Epithelial cell of proximal tubule (primary cell): ENCODE results near the gene DIP2B. TPM values are rescaled to one million over a fixed set of nuclear protein-coding genes. Genes with fewer than 3 reads are reported as not detected.
"Not testable (repeated sequence)": the region's sequence is repeated elsewhere in the genome, so short reads cannot be mapped to it uniquely, and the experiment has no call there.

Experiments
- DNase-seq: peaks from one replicate; pipeline ENCODE4 v3.0.0-alpha.2; 2011; ENCODE audit warnings: low read depth
- H3K4me3 ChIP-seq: 2 replicates; pipeline ENCODE4 v1.5.1; 2011; ENCODE audit warnings: low read depth, mild to moderate bottlenecking, low read length
- total RNA-seq: library from RNA; depleted of rRNA; stranded (reverse); fragments of >200 nt; gene quantifications from 2 replicates; pipeline ENCODE4 v1.2.3, GENCODE V29; 2015
- TF ChIP-seq, protein P1 (sequence below): conservative IDR thresholded peaks from 2 replicates; pipeline ENCODE4 v1.5.1; 2012; ENCODE audit warnings: low read depth, mild to moderate bottlenecking, low read length

The DIP2B gene
- total RNA-seq, 1 donor from 2014 or later = 21.6 TPM

DNA sequence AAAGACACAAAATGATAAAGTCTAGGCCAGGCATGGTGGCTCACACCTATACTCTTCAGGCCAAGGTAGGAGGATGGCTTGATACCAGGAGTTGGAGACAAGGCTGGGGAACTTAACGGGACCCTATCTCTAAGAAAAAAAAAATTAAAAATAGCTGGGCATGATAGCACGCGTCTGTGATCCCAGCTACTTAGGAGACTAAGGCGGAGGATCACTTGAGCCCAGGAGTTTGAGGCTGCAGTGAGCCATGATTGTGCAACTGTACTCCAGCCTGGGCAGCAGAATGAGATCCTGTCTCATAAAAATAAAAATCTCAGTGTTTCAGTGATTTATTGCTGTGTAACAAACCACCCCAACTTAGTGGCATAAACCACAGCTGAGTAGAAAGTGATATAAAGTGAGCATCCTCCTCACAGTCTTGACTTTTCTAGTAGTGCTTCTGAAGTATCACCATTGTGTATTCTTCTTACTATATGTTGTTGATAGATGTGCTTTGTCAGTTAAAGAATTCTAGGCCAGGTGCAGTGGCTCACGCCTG is 248.5 kb downstream of the DIP2B start:
- TF ChIP-seq, protein P1, sequence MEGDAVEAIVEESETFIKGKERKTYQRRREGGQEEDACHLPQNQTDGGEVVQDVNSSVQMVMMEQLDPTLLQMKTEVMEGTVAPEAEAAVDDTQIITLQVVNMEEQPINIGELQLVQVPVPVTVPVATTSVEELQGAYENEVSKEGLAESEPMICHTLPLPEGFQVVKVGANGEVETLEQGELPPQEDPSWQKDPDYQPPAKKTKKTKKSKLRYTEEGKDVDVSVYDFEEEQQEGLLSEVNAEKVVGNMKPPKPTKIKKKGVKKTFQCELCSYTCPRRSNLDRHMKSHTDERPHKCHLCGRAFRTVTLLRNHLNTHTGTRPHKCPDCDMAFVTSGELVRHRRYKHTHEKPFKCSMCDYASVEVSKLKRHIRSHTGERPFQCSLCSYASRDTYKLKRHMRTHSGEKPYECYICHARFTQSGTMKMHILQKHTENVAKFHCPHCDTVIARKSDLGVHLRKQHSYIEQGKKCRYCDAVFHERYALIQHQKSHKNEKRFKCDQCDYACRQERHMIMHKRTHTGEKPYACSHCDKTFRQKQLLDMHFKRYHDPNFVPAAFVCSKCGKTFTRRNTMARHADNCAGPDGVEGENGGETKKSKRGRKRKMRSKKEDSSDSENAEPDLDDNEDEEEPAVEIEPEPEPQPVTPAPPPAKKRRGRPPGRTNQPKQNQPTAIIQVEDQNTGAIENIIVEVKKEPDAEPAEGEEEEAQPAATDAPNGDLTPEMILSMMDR = no peak
- DNase-seq = no peak
- H3K4me3 ChIP-seq = no peak overlapping the region

DNA sequence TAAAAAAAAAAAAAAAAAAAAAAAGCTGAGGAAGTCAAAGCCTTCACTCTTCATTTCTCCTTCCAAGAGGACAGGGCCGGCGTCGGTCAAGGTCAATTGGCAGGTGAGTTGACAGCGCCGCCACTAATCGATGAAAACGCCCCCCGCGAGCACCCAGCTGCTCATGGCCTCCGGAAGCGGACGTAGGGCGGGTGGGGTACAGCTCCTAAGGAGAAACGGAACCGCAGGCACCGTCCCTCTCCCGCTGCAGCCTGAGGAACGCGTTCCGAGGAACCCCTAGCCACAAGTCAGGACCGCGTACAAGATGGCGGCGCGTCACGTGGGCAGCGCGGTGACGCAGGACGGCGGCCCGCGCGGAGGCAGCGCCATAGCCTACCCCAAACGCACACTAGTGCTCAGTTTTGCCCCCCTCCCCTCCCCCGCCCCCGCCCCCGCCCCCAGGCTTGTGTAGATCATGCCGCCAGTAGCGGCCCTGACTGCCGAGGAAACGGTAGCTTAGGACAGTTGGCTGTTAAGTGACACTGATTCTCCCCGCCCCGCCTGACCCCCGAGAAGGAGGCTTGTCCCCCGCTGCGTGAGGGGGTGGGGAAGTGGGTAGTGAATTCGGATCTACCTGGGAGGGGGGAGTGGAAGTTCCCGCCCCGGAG is 259.0 kb downstream of the DIP2B start, which contains the start of gene ATF1:
ATF1 (plus strand) TSS at position 463 of the 647 bp plus-strand sequence. CDS start 16,045 bp downstream, outside the sequence.
- peak within 1 kb of the TSS; percentile 86 for H3K4me3 ChIP-seq
- TF ChIP-seq, protein P1 = no peak
- no peak for DNase-seq

DNA sequence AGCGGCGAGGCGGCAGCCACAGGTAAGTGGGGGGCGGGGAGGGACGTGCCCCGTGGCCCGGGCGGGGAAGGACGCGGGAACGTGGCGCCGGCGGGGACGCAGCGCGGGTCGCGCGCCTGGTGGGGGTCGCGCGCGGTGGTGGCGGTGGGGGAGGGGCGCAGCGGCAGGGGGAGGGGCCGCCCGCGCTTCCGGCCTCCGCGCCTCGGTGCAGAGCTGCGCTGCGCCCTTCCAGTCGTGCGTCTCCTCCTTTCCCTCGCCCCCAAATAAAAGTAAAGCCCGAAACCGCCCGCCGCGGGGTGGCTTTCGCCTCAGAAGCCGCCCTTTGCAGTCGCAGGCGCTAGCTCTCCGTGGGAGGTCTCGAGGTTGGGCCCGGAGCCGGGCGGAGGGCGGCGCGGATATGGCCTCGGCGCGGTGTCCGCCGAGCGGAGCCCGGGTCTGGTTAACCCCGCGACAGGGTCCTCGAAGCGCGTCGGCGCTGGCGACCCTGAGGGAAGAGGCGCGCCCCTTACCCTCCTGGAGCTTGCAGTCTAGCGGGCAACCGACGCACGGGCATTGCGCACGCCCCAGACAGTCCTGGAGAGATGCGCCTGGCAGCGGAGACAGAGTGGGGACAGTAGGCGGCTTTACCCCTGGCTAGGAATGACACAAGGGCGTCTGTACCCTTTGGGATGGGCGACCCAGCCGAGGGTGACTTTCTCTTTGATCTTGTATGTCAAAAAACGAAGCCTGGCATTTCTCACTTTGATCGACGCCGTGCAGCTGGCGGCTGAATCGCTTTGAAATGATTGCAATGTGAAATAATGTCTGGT is 259.7 kb downstream of the DIP2B start:
- no peak for DNase-seq
- TF ChIP-seq, protein P1 = no peak
- H3K4me3 ChIP-seq = peak overlapping the region; percentile 86

DNA sequence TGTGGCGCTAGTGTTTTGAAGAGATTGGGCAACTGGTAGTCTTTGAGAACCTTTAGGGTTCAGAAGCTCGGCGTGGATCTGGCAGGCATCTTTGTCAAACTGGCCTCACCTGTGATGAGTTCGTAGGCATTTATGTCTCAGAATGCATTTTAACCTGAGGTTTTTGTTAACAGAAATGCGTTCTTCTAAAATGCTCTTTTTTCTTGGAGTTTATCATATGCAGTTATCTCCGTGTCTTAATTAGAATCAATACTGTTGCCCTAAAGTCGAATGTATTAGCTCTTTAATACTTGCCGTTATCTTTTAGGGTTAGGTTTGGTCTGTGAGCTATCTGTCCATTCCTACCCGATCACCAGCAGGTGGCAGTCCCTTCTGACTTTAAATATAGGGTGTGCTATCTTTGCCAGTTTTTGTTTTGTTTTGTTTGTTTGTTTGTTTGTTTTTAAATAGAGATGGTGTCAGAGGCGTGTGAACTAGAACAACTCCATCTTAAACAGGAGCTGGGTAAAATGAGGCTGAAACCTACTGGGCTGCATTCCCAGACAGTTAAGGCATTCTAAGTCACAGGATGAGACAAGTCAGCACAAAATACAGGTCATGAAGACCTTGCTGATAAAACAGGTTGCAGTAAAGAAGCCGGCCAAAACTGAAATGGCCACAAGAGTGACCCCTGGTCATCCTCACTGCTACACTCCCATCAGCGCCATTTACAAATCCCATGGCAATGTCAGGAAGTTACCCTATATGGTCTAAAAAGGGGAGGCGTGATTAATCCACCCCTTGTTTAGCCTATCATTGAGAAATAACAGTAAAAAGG is 260.5 kb downstream of the DIP2B start:
- TF ChIP-seq, protein P1 = peak; percentile 77
- H3K4me3 ChIP-seq = peak overlapping the region; percentile 86
- no peak for DNase-seq

DNA sequence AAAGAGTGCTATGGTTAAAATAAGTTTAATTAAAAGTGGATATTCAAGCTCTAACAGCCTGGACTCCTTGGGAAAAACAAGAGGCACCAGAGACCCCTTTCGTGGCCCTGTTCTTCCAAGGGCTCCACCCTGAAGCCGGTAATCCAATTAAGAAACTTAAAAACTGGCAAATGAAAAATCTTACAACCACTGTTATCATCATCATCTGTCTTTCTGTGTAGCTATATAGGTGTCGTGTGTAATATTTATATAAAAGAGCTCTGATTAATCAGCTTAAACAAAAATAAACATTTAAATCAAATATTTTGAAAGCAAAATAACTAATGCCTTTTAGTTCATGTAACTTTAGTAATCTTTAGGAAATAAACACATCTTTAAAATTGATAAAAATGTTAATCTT is 263.6 kb downstream of the DIP2B start:
- DNase-seq = no peak
- TF ChIP-seq, protein P1 = no peak
- H3K4me3 ChIP-seq = no peak overlapping the region

DNA sequence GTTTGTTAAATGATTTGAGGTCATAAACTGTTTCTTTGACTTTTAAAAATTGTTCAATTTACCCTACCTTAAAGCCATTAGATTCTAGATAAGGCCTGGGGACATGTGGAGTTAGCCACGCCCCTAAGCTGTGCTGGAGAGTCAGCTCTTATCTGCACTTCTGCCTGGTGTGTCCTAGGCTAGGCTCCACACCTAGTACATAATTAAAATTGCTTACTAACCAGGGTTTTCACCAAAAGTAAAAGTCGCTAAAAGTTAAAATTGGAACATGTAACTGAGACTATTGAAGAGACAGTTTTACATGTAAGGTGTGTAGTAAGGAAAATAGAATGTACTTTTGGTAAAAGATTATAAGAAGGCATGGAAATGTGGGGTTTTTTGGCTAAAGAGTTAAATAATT is 264.0 kb downstream of the DIP2B start:
- H3K4me3 ChIP-seq, DNase-seq: not testable (repeated sequence)

DNA sequence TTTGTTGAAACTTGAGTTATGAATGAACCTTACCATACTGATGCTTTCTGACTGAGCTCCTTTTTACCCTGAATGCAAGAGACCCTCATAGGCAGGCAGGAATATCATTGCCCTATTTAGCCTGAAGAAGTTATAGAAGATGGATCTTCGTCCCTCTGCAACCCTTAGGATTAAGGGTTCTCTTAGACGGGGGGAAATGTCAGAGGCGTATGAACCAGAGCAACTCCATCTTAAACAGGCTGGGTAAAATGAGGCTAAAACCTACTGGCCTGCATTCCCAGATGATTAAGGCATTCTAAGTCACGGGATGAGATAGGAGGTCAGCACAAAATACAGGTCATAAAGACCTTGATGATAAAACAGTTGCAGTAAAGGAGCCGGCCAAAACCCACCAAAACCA is 266.6 kb downstream of the DIP2B start:
- DNase-seq = no peak
- H3K4me3 ChIP-seq = no peak overlapping the region
- TF ChIP-seq, protein P1 = no peak
